SU-DHL-6 (cell line): ENCODE results near the gene ZIC1.

ENCODE experiments used
- H2AFZ ChIP-seq: fragments of 200-600 bp; sonication (generic); 2 replicates; pipeline ENCODE4 v1.6.1; 2014; ENCODE audit warnings: low read depth, mild to moderate bottlenecking, moderate library complexity, mixed read lengths, antibody characterized with exemption, low read length; ENCODE audit not compliant: severe bottlenecking
- H3F3A ChIP-seq: fragments of 200-600 bp; shearing (Covaris generic); 2 replicates; pipeline ENCODE4 v1.6.0; 2016; ENCODE audit warnings: antibody characterized with exemption, mild to moderate bottlenecking; ENCODE audit not compliant: insufficient read depth
- H3K27ac ChIP-seq: fragments of 200-600 bp; sonication (generic); 2 replicates; pipeline ENCODE4 v1.5.1; 2016; ENCODE audit warnings: low read depth, mild to moderate bottlenecking, low read length, moderate library complexity, mixed read lengths
- H3K27me3 ChIP-seq: fragments of 200-600 bp; sonication (generic), shearing (Covaris generic); 2 replicates; pipeline ENCODE4 v1.6.0; 2014; ENCODE audit warnings: mild to moderate bottlenecking, low read length
- H3K36me3 ChIP-seq: fragments of 200-600 bp; sonication (generic); 2 replicates; pipeline ENCODE4 v1.6.1; 2014; ENCODE audit warnings: mild to moderate bottlenecking, low read length, mixed read lengths
- H3K4me2 ChIP-seq: fragments of 300-600, 200-600 bp; shearing (Covaris generic), sonication (generic); 2 replicates; pipeline ENCODE4 v1.6.0; 2014; ENCODE audit warnings: low read length, low read depth, mild to moderate bottlenecking; ENCODE audit not compliant: poor library complexity, severe bottlenecking
- H3K4me3 ChIP-seq: fragments of 200-600 bp; sonication (generic); 2 replicates; pipeline ENCODE4 v1.5.1; 2014; ENCODE audit warnings: antibody characterized with exemption, low read length, mild to moderate bottlenecking, mixed read lengths; ENCODE audit not compliant: insufficient read depth, poor library complexity, severe bottlenecking
- H3K79me2 ChIP-seq: fragments of 200-600 bp; sonication (generic); 2 replicates; pipeline ENCODE4 v1.6.1; 2014; ENCODE audit warnings: mild to moderate bottlenecking, low read length, moderate library complexity; ENCODE audit not compliant: insufficient read depth
- H3K9ac ChIP-seq: fragments of 200-600 bp; sonication (generic); 2 replicates; pipeline ENCODE4 v1.7.0; 2014; ENCODE audit warnings: mild to moderate bottlenecking, low read length
- H3K9me2 ChIP-seq: fragments of 200-600 bp; sonication (generic); replicated peaks from 2 replicates; pipeline ENCODE4 v1.6.1; 2014; ENCODE audit warnings: low read length; ENCODE audit not compliant: insufficient read depth
- H3K9me3 ChIP-seq: fragments of 200-600 bp; sonication (generic); 2 replicates; pipeline ENCODE4 v1.6.1; 2014; ENCODE audit warnings: low read length, mixed read lengths; ENCODE audit not compliant: insufficient read depth
- H4K20me1 ChIP-seq: fragments of 200-600 bp; sonication (generic); 2 replicates; pipeline ENCODE4 v1.6.1; 2014; ENCODE audit warnings: low read depth, mild to moderate bottlenecking, antibody characterized with exemption, low read length, moderate library complexity, mixed read lengths
- EZH2phosphoT487 ChIP-seq: fragments of 200-600 bp; sonication (generic), shearing (Covaris generic); conservative IDR thresholded peaks from 2 replicates; pipeline ENCODE4 v1.6.1; 2018; ENCODE audit warnings: mild to moderate bottlenecking, antibody characterized with exemption, low read length, moderate library complexity, mixed read lengths
- TF ChIP-seq, protein P1 (sequence below): fragments of 200-600 bp; sonication (generic); IDR thresholded peaks from one replicate; pipeline ENCODE4 v1.5.1; 2017; ENCODE audit warnings: antibody characterized with exemption, mild to moderate bottlenecking, low read length, moderate library complexity; ENCODE audit not compliant: insufficient read depth, poor library complexity, severe bottlenecking

Gene ZIC1

DNA sequence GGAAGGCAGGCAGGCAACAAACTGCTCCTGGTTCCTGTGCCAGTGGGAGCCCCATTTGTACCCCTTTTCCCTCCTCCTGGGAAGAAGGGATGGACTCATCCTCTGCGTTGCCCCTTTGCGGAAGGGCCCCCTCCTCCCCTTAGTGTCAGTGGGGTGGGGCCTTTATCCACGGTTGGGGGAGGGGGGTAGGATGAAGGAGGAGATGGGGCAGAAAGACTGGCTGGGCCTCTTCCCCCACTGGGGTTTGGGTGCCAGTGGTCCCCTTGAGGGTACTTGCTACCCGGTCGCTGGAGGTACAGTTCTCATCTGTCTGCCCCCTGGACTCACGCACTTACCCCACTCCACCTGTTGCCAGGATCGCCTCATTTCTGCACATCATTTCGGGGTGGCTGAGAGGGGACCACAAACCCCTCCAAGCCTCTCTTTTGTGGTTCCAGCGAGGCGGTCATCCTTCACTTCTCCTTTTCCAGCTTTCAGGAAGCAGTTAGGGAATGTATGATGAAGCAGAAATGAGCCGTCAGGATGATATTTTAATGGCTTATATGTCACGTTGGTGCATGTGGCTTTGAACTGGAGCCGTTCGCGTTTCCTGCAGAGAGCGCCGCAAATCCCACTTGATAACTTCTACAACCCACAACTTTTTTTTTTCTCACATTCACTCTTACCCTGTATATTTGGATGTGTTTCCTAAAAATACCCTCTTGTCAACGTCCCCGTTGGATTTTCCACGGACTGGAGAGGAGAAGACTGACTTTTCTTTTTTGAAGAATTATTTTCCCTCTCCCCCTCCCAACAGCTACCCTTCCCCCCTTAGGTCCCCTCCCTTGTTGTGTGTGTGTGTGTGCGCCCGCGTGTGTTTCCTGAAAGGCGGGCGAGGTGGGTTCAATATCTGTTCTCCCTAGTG lies 2.9 kb upstream of the ZIC1 start, which contains the start of gene ZIC4:
ZIC4 (minus strand) TSS at position 516 of the 904 bp plus-strand sequence. CDS start 3,746 bp downstream, outside the sequence.
- Histone ChIP-seq H2AFZ (no peak within 1 kb of the TSS), H3K9ac (no peak within 1 kb of the TSS), H3K4me2 (no peak within 1 kb of the TSS), H3K27ac (no peak within 1 kb of the TSS), H3K79me2 (no peaks in the 10 kb centered on the region), H3K9me3 (no peaks in the 10 kb centered on the region), H3K27me3 (no peaks in the 10 kb centered on the region), H3K4me3 (no peak within 1 kb of the TSS), H4K20me1 (no peaks in the 10 kb centered on the region), H3K36me3 (no peaks in the 10 kb centered on the region), H3F3A (no peaks in the 10 kb centered on the region), H3K9me2 (no peaks in the 10 kb centered on the region)
- TF ChIP-seq, protein P1, sequence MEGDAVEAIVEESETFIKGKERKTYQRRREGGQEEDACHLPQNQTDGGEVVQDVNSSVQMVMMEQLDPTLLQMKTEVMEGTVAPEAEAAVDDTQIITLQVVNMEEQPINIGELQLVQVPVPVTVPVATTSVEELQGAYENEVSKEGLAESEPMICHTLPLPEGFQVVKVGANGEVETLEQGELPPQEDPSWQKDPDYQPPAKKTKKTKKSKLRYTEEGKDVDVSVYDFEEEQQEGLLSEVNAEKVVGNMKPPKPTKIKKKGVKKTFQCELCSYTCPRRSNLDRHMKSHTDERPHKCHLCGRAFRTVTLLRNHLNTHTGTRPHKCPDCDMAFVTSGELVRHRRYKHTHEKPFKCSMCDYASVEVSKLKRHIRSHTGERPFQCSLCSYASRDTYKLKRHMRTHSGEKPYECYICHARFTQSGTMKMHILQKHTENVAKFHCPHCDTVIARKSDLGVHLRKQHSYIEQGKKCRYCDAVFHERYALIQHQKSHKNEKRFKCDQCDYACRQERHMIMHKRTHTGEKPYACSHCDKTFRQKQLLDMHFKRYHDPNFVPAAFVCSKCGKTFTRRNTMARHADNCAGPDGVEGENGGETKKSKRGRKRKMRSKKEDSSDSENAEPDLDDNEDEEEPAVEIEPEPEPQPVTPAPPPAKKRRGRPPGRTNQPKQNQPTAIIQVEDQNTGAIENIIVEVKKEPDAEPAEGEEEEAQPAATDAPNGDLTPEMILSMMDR: no peak
- no peak for TF ChIP-seq EZH2phosphoT487

DNA sequence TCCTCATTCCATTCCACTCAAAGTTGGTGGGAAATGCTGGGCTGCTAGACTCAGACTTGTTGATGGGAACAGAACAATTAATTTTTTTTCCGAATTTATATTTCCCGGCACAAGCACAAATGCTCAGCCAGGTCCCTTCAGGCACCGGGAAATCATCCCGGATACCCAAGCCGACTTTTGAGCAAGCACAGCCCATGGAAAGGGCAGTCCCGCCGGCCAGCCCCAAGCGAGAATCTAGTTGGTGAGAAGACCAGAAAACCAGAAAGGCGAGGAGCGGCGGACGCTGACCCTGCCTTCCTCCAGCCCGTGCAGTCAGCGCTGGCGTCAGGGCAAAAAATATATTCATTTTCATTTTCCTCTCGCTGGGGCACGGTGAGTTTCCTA lies 2.1 kb upstream of the ZIC1 start:
- H3K36me3 ChIP-seq: no peaks in the 10 kb centered on the region
- no peak overlapping the region for H3K4me2 ChIP-seq
- no peak overlapping the region for H2AFZ ChIP-seq
- no peaks in the 10 kb centered on the region for H4K20me1 ChIP-seq
- no peak overlapping the region for H3K9ac ChIP-seq
- H3K79me2 ChIP-seq: no peaks in the 10 kb centered on the region
- H3K27ac ChIP-seq: no peak overlapping the region
- no peaks in the 10 kb centered on the region for H3K9me2 ChIP-seq
- no peaks in the 10 kb centered on the region for H3F3A ChIP-seq
- no peaks in the 10 kb centered on the region for H3K9me3 ChIP-seq
- TF ChIP-seq, protein P1: no peak
- no peak for TF ChIP-seq EZH2phosphoT487
- no peak overlapping the region for H3K4me3 ChIP-seq
- H3K27me3 ChIP-seq: no peaks in the 10 kb centered on the region

DNA sequence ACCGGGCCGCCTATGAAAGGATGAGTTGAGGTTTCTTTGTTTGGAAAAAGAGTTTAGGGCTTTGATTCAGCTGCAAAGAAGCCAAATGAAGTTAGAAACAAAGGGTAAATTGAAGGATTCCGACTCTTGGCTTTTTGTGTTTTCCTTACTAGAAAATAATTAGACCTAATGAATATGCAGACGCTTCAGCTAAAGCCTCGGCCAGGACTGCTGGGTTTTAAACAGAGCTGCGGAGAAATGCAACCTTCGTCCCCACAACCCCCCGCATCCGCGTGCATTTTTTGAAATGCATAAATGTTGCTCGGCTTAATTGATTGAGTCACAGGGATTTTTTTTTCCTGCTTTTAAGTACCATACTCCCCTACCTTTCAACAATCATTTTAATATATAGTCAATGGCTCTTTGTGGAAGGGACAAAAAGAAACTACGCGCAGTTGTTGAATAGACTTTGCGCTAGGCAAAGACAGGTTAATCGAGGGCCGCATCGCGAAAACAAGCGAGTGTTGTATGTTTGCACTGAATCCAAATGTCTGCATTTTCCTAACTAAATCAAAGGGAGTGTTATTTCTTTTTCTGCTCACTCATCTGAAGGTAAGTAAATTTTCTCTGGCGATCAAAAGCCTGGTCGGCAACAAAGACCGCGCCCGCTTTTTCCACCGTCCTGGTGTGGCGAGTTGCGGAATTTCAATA lies 1.5 kb upstream of the ZIC1 start:
- no peak overlapping the region for H2AFZ ChIP-seq
- no peaks in the 10 kb centered on the region for H3K79me2 ChIP-seq
- no peak overlapping the region for H3K4me2 ChIP-seq
- TF ChIP-seq, protein P1: no peak
- no peak for TF ChIP-seq EZH2phosphoT487
- H3F3A ChIP-seq: no peaks in the 10 kb centered on the region
- no peak overlapping the region for H3K4me3 ChIP-seq
- no peaks in the 10 kb centered on the region for H3K9me2 ChIP-seq
- H3K27ac ChIP-seq: no peak overlapping the region
- no peaks in the 10 kb centered on the region for H4K20me1 ChIP-seq
- H3K9ac ChIP-seq: no peak overlapping the region
- no peaks in the 10 kb centered on the region for H3K27me3 ChIP-seq
- no peaks in the 10 kb centered on the region for H3K9me3 ChIP-seq
- no peaks in the 10 kb centered on the region for H3K36me3 ChIP-seq
